SK-N-MC (cell line): ENCODE data around the gene MSH5.

Experiments
- EZH2 ChIP-seq: fragments of 200-600 bp; sonication (generic); IDR thresholded peaks from one replicate; pipeline ENCODE4 v1.6.1; 2017; ENCODE audit warnings: antibody characterized with exemption
- POLR2AphosphoS5 ChIP-seq: IDR thresholded peaks from 2 replicates; pipeline ENCODE4 v1.6.1; 2012; ENCODE audit warnings: mild to moderate bottlenecking, low read depth, low read length, borderline replicate concordance

- TF ChIP-seq POLR2AphosphoS5 = no peak
- TF ChIP-seq EZH2 = no peak
Measured at GRCh38 chr6:31779908-31780307, 40.1 kb downstream of the MSH5 start.
